GM06990 (cell line): Measurements from ENCODE around the gene LCNL1.
"Not testable (repeated sequence)": the region's sequence is repeated elsewhere in the genome, so short reads cannot be mapped to it uniquely, and the experiment has no call there.

Source experiments
- DNase-seq: peaks from one replicate; pipeline ENCODE4 v3.0.0-alpha.2; 2011; ENCODE audit not compliant: insufficient read length; ENCODE audit errors: extremely low read depth
- H3K27me3 ChIP-seq: replicated peaks from 2 replicates; pipeline ENCODE4 v1.6.0; 2011; ENCODE audit warnings: low read length; ENCODE audit not compliant: control insufficient read depth, insufficient read depth
- H3K36me3 ChIP-seq: 2 replicates; pipeline ENCODE4 v1.5.1; 2011; ENCODE audit warnings: low read length; ENCODE audit not compliant: control insufficient read depth, insufficient read depth
- H3K4me3 ChIP-seq: replicated peaks from 2 replicates; pipeline ENCODE4 v1.5.1; 2011; ENCODE audit warnings: low read depth, mild to moderate bottlenecking, control low read depth, low read length
- CTCF ChIP-seq: IDR thresholded peaks from 2 replicates; pipeline ENCODE4 v1.5.1; 2011; ENCODE audit warnings: low read length, control low read depth, mild to moderate bottlenecking, inconsistent platforms; ENCODE audit not compliant: insufficient read depth, poor library complexity, severe bottlenecking

LCNL1 gene

GRCh38 chr9:136997830-136998234 lies 15.0 kb downstream of the LCNL1 start:
- no peak overlapping the region for H3K4me3 ChIP-seq
- DNase-seq, result no peak
- H3K27me3 ChIP-seq, result no peaks in the 10 kb centered on the region; the same call in 1 of the 2 replicates
- TF ChIP-seq CTCF, result peak; percentile 12
- no peaks in the 10 kb centered on the region; the same call in 1 of the 2 replicates for H3K36me3 ChIP-seq

- peak; percentile 69 for DNase-seq
- Histone ChIP-seq H3K27me3 (no peaks in the 10 kb centered on the region; the same call in 1 of the 2 replicates), H3K36me3 (no peaks in the 10 kb centered on the region), H3K4me3 (no peak overlapping the region)
- no peak for TF ChIP-seq CTCF
Observed at GRCh38 chr9:137000177-137000930, 17.6 kb downstream of the LCNL1 start.

- Histone ChIP-seq H3K27me3 (no peaks in the 10 kb centered on the region; the same call in 1 of the 2 replicates), H3K4me3 (no peak overlapping the region), H3K36me3 (no peaks in the 10 kb centered on the region)
- no peak for DNase-seq
- TF ChIP-seq CTCF, result no peak
Observed at GRCh38 chr9:137001857-137002645, 19.3 kb downstream of the LCNL1 start.

- H3K36me3 ChIP-seq, result no peaks in the 10 kb centered on the region
- H3K27me3 ChIP-seq, result no peaks in the 10 kb centered on the region; the same call in 1 of the 2 replicates
- DNase-seq, result no peak
- no peak overlapping the region for H3K4me3 ChIP-seq
- no peak for TF ChIP-seq CTCF
Observed at GRCh38 chr9:137002646-137003041, 19.9 kb downstream of the LCNL1 start.

GRCh38 chr9:137004285-137004684 lies 21.5 kb downstream of the LCNL1 start:
- H3K36me3 ChIP-seq, H3K4me3 ChIP-seq, H3K27me3 ChIP-seq, DNase-seq: not testable (repeated sequence)
- TF ChIP-seq CTCF, result peak; percentile 37
